NB4 (cell line): ENCODE measurements around the gene TMEM125.

ENCODE experiments used
- CTCF ChIP-seq: IDR thresholded peaks from one replicate; pipeline ENCODE4 v1.5.1; 2012; ENCODE audit warnings: low read depth, low read length
- MYC ChIP-seq: IDR thresholded peaks from 2 replicates; pipeline ENCODE4 v1.6.1; 2011; ENCODE audit warnings: low read depth, low read length
- POLR2A ChIP-seq: IDR thresholded peaks from 2 replicates; pipeline ENCODE4 v1.6.1; 2011; ENCODE audit warnings: mild to moderate bottlenecking; ENCODE audit not compliant: insufficient read length; ENCODE audit errors: extremely low read depth

- no peak for TF ChIP-seq CTCF
- TF ChIP-seq POLR2A, result no peak
- TF ChIP-seq MYC, result no peak
Observed at GRCh38 chr1:43233631-43234030, 36.2 kb upstream of the TMEM125 start.
